HUES6 (cell line): Measurements from ENCODE around the gene SLC20A1.

Experiments
- H3K27ac ChIP-seq: 2 replicates; pipeline ENCODE4 v1.7.0; 2013; ENCODE audit warnings: low read depth, mild to moderate bottlenecking, low read length, inconsistent platforms
- H3K27me3 ChIP-seq: 2 replicates; pipeline ENCODE4 v1.6.1; 2013; ENCODE audit warnings: low read length; ENCODE audit not compliant: control insufficient read depth, insufficient read depth
- H3K36me3 ChIP-seq: 2 replicates; pipeline ENCODE4 v1.6.1; 2013; ENCODE audit warnings: low read length; ENCODE audit not compliant: control insufficient read depth, insufficient read depth
- H3K4me1 ChIP-seq: 2 replicates; pipeline ENCODE4 v1.6.1; 2013; ENCODE audit warnings: low read length; ENCODE audit not compliant: control insufficient read depth, insufficient read depth
- H3K4me3 ChIP-seq: 2 replicates; pipeline ENCODE4 v1.5.1; 2013; ENCODE audit warnings: low read depth, low read length
- H3K9ac ChIP-seq: one replicate; pipeline ENCODE4 v1.6.1; 2013; ENCODE audit warnings: mild to moderate bottlenecking, low read length
- H3K9me3 ChIP-seq: 2 replicates; pipeline ENCODE4 v1.6.1; 2013; ENCODE audit warnings: low read depth, low read length; ENCODE audit not compliant: control insufficient read depth, insufficient read depth

Gene SLC20A1

DNA sequence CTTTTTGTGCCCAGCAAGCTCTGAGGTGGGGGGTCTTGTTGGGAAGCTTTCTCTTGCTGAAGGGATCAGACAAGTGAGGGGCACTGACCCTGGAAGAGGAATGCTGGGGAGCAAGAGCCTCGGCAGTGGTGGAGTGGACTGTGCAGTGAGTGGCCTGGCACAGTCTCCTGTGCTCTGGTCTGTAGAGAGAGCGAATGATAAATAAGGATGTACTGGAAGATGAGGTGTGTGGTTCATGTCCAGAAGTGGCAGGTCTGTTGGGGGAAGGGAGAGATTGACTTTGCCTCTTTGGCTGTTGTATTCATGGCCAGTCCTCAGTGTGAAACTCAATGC is 5.3 kb upstream of the SLC20A1 start:
- no peak overlapping the region for H3K9ac ChIP-seq
- H3K4me3 ChIP-seq = no peak overlapping the region
- H3K9me3 ChIP-seq = no peaks in the 10 kb centered on the region
- no peaks in the 10 kb centered on the region; the same call in 1 of the 2 replicates for H3K27me3 ChIP-seq
- H3K27ac ChIP-seq = no peak overlapping the region
- H3K4me1 ChIP-seq = peaks cover 21% of the 10 kb centered on the region
- no peaks in the 10 kb centered on the region for H3K36me3 ChIP-seq

DNA sequence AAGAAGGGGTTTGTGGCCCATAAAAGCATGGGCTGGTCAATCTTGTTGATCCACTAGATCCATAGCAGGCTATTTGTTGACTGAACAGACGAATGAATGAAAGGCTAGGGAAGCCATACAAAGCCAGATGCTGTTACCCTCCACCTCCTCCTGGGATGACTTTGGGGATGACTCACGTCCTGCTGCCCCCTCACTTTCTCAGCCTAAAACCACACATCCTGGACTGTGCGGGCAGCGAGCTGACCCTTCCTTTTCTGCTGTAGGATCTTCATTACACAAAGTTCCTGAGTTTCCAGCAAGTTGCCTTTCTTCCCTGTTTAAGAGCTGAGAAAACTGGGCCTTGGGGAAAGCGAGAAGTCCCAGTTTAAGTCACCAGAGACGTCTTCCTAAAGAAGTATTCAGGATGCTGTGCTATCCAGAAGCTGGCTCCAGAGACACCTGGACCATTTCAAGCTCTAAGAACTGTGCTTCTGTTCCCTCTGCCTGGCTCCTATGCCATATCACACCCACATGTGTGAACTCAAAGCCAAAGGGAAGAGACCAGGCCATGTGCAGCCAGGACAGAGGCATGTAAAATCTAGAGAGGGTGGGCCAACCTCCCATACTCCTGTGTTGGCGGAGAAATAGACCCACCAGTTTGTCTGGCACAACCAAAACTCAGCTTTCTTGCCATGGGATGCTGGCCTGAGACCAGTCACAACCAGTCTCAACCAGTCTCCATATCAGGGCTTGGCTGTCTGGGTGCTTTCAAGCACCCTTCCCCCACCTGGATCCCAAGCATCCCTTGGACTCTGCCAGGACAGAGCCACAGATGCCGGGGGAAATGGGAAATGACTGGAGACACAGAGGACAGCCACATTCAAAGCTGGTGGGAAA is 4.7 kb upstream of the SLC20A1 start:
- Histone ChIP-seq H3K9ac (no peak overlapping the region), H3K27me3 (no peaks in the 10 kb centered on the region; the same call in 1 of the 2 replicates), H3K4me1 (peaks cover 21% of the 10 kb centered on the region), H3K36me3 (no peaks in the 10 kb centered on the region), H3K27ac (no peak overlapping the region), H3K9me3 (no peaks in the 10 kb centered on the region), H3K4me3 (no peak overlapping the region)

GRCh38 chr2:112641701-112642100 is 4.0 kb upstream of the SLC20A1 start:
- Histone ChIP-seq H3K27ac (no peak overlapping the region), H3K27me3 (no peaks in the 10 kb centered on the region; the same call in 1 of the 2 replicates), H3K4me3 (no peak overlapping the region), H3K9me3 (no peaks in the 10 kb centered on the region), H3K4me1 (peaks cover 21% of the 10 kb centered on the region), H3K9ac (no peak overlapping the region), H3K36me3 (peaks cover under 1% of the 10 kb centered on the region; the same call in 1 of the 2 replicates)

DNA sequence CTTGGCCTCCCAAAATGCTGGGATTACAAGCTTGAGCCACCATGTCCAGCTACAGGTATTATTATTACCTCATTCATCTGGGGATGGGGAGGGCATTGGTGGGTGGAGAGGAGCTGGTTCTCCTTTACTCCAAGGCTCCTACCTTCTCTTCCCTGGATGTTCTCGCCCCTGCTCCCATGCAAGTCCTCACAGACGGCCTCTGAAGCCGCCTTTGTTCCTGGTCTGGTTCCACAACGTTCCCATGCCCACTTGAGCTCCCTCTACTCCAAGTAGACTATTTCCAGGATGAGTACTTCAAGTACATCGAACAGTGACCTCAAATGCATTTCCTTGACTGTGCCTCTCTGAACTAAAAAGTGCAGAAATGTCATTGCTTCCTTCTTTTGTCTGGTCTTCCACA is 3.2 kb upstream of the SLC20A1 start:
- no peaks in the 10 kb centered on the region; the same call in 1 of the 2 replicates for H3K27me3 ChIP-seq
- no peak overlapping the region for H3K27ac ChIP-seq
- H3K9ac ChIP-seq = no peak overlapping the region
- H3K4me3 ChIP-seq = no peak overlapping the region
- peaks cover 21% of the 10 kb centered on the region for H3K4me1 ChIP-seq
- H3K9me3 ChIP-seq = no peaks in the 10 kb centered on the region
- peaks cover 9% of the 10 kb centered on the region for H3K36me3 ChIP-seq

DNA sequence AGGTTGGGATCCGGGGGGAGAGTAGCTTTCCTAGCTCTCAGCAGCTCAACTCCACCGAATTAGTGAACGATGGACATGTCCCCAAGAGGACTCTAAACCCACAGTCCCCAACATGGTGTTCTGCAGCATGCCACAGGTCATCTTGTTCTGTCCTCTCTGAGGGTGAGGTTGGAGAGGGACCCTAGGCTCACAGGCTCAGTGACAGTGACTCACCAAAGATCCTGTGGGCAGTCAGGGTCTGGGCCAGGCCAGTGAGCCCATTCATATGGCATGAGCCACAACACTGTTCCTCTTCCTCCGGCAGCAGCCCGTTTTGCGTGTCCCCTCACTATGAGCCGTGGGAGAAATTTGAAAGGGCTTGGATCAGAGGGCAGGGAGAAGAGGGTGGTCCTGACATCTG is 2.8 kb upstream of the SLC20A1 start:
- H3K36me3 ChIP-seq = peaks cover 13% of the 10 kb centered on the region
- no peaks in the 10 kb centered on the region; the same call in 1 of the 2 replicates for H3K27me3 ChIP-seq
- H3K9ac ChIP-seq = no peak overlapping the region
- no peak overlapping the region for H3K27ac ChIP-seq
- H3K4me3 ChIP-seq = no peak overlapping the region
- H3K9me3 ChIP-seq = no peaks in the 10 kb centered on the region
- peaks cover 21% of the 10 kb centered on the region for H3K4me1 ChIP-seq

DNA sequence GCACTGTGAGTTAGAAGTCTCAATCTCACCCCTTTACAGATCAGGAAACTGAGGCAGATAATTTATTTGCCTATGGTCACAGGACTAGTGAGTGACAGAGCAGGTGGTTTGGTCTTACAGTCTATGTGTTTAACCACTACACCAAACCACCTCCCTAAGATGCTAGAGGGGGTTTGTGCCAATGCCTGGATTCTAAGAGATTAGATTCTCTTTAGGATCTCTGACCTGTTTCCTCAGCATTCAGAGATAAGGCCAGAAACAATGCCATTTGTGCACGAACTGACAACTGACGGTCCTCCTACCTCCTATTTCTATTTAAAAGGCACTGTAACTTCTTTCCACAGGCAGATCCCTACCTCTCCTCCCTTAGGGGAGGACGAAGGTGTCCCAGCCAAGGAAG is 2.3 kb upstream of the SLC20A1 start:
- Histone ChIP-seq H3K36me3 (peaks cover 19% of the 10 kb centered on the region), H3K9me3 (no peaks in the 10 kb centered on the region), H3K27me3 (no peaks in the 10 kb centered on the region; the same call in 1 of the 2 replicates), H3K27ac (no peak overlapping the region), H3K4me1 (peaks cover 25% of the 10 kb centered on the region), H3K9ac (no peak overlapping the region), H3K4me3 (no peak overlapping the region)

- Histone ChIP-seq H3K36me3 (peaks cover 27% of the 10 kb centered on the region), H3K4me3 (peak overlapping the region; percentile 96), H3K27me3 (no peaks in the 10 kb centered on the region; the same call in 1 of the 2 replicates), H3K9me3 (no peaks in the 10 kb centered on the region), H3K9ac (peak overlapping the region; percentile 100), H3K4me1 (peaks cover 25% of the 10 kb centered on the region), H3K27ac (no peak overlapping the region)
These were observed 1.4 kb upstream of the SLC20A1 start for GRCh38 chr2:112644155-112644932.

GRCh38 chr2:112644933-112645309 is 818 bp upstream of the SLC20A1 start:
- Histone ChIP-seq H3K9me3 (no peaks in the 10 kb centered on the region), H3K36me3 (peaks cover 33% of the 10 kb centered on the region), H3K27ac (no peak overlapping the region; the same call in 1 of the 2 replicates), H3K4me1 (peaks cover 25% of the 10 kb centered on the region), H3K4me3 (peak overlapping the region; percentile 96), H3K27me3 (no peaks in the 10 kb centered on the region; the same call in 1 of the 2 replicates), H3K9ac (peak overlapping the region; percentile 100)

GRCh38 chr2:112646102-112646719 is 472 bp downstream of the SLC20A1 start:
- H3K27me3 ChIP-seq = no peaks in the 10 kb centered on the region; the same call in 1 of the 2 replicates
- peaks cover 18% of the 10 kb centered on the region for H3K4me1 ChIP-seq
- H3K9ac ChIP-seq = peak overlapping the region; percentile 100
- peak overlapping the region; percentile 99 for H3K27ac ChIP-seq
- H3K4me3 ChIP-seq = peak overlapping the region; percentile 96
- peaks cover 45% of the 10 kb centered on the region for H3K36me3 ChIP-seq
- H3K9me3 ChIP-seq = no peaks in the 10 kb centered on the region

- Histone ChIP-seq H3K36me3 (peaks cover 53% of the 10 kb centered on the region), H3K27ac (no peak overlapping the region), H3K9ac (peak overlapping the region; percentile 100), H3K9me3 (no peaks in the 10 kb centered on the region), H3K27me3 (no peaks in the 10 kb centered on the region; the same call in 1 of the 2 replicates), H3K4me1 (peaks cover 18% of the 10 kb centered on the region), H3K4me3 (peak overlapping the region; percentile 96)
These were observed 1.3 kb downstream of the SLC20A1 start for GRCh38 chr2:112646791-112647689.
